IPS-18a (cell line): Measurements from ENCODE around the gene RASGRF2.

Source experiments
- H3K27ac ChIP-seq: one replicate; pipeline ENCODE4 v1.5.1; 2013; ENCODE audit warnings: low read length
- H3K27me3 ChIP-seq: one replicate; pipeline ENCODE4 v1.6.1; 2013; ENCODE audit warnings: mild to moderate bottlenecking, low read length; ENCODE audit not compliant: control insufficient read depth, insufficient read depth
- H3K36me3 ChIP-seq: one replicate; pipeline ENCODE4 v1.6.1; 2013; ENCODE audit warnings: low read depth, low read length; ENCODE audit not compliant: control insufficient read depth
- H3K4me1 ChIP-seq: one replicate; pipeline ENCODE4 v1.6.1; 2013; ENCODE audit warnings: low read depth, low read length; ENCODE audit not compliant: control insufficient read depth
- H3K4me3 ChIP-seq: one replicate; pipeline ENCODE4 v1.5.1; 2013; ENCODE audit warnings: low read length
- H3K9ac ChIP-seq: one replicate; pipeline ENCODE4 v1.6.1; 2013; ENCODE audit warnings: mild to moderate bottlenecking, low read length, moderate library complexity
- H3K9me3 ChIP-seq: one replicate; pipeline ENCODE4 v1.6.1; 2013; ENCODE audit warnings: low read depth, low read length; ENCODE audit not compliant: control insufficient read depth

RASGRF2 gene

GRCh38 chr5:80989883-80990282, 29.7 kb downstream of the RASGRF2 start:
- Histone ChIP-seq H3K27me3 (no peaks in the 10 kb centered on the region), H3K4me1 (peaks cover 12% of the 10 kb centered on the region), H3K27ac (no peak overlapping the region), H3K9me3 (no peaks in the 10 kb centered on the region), H3K4me3 (no peak overlapping the region), H3K9ac (no peak overlapping the region), H3K36me3 (no peaks in the 10 kb centered on the region)

DNA sequence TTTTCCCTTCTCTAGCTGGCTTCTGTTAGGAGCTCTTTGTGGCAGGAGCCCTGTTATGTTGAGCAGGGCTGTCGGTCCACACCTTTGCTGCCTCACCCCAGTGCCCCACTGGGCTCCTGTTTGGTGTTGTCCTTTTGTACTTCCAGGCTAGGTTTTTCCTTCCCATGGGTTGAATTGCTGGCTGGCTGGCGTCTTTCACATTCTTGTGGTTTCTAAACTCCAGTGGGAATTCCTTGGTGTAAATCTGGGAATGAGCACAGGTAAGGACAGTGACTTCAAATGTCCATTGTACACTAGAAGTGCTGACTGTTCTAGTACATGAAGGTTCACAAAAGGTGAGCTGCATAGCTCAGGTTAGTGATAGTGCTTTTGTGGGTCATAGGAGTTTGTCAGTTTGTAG, 30.4 kb downstream of the RASGRF2 start:
- Histone ChIP-seq H3K4me3 (no peak overlapping the region), H3K27ac (no peak overlapping the region), H3K9ac (no peak overlapping the region), H3K4me1 (peaks cover 12% of the 10 kb centered on the region), H3K36me3 (no peaks in the 10 kb centered on the region), H3K27me3 (no peaks in the 10 kb centered on the region), H3K9me3 (no peaks in the 10 kb centered on the region)

DNA sequence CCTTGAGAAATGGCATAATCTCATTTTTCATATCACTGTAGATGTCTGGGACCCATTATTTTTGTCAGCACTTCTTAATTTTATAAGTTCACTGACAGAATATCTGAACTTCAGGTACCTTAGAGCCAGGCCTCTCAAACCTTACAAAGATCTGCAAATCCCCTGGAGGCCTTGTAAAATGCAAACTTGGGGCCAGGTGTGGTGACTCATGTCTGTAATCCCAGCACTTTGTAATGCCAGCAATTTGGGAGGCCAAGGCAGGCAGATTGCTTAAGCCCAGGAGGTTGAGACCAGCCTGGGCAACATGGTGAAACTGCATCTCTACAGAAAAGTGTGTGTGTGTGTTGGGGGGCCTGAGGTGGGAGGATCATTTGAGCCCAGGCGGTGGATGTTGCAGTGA, 30.8 kb downstream of the RASGRF2 start:
- Histone ChIP-seq H3K4me1 (peaks cover 12% of the 10 kb centered on the region), H3K36me3 (no peaks in the 10 kb centered on the region)

DNA sequence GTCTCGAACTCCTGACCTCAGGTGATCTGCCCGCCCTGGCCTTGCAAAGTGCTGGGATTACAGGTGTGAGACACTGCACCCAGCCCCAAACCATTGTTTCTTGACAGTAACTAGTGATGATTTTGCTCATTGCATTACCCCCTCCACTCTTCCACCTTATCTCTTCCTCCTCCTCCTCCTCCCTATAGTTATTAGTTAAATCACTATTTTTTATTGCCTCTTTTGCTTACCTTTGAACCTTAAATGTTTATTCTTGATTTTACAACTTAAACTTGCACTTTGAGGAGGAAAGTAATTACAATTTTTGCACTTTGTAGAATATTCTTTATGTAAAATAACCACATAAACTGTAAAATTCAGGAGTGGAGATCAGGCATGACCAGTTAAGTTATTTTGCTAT, 35.7 kb downstream of the RASGRF2 start:
- Histone ChIP-seq H3K27me3 (no peaks in the 10 kb centered on the region), H3K4me3 (no peak overlapping the region), H3K4me1 (peaks cover 4% of the 10 kb centered on the region), H3K36me3 (no peaks in the 10 kb centered on the region), H3K27ac (no peak overlapping the region), H3K9me3 (no peaks in the 10 kb centered on the region), H3K9ac (no peak overlapping the region)

More for the DNA sequence above, 30.8 kb downstream of the RASGRF2 start:
- Histone ChIP-seq H3K27me3 (no peaks in the 10 kb centered on the region), H3K9ac (no peak overlapping the region), H3K9me3 (no peaks in the 10 kb centered on the region), H3K27ac (no peak overlapping the region), H3K4me3 (no peak overlapping the region)

DNA sequence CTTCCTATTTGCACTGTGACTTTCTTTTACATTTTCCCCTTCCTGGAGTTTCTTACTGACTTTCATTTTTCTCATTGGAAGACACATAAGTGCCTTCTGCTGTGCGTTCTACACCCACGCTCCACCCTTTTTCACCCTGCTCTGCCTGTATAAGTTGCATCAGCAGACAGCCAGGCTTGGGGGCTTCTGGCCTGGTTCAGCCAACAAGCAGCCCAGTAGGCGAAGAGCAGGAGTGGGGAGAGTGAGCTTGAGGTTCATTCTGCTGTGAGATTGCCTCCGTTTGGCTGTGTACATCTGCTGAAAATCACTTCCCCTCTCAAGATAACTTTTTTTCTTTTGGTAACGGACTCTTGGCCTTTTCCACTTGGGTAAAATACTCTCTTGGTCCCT, 38.4 kb downstream of the RASGRF2 start:
- Histone ChIP-seq H3K27me3 (no peaks in the 10 kb centered on the region), H3K36me3 (no peaks in the 10 kb centered on the region), H3K9ac (no peak overlapping the region), H3K9me3 (no peaks in the 10 kb centered on the region), H3K4me3 (no peak overlapping the region), H3K27ac (no peak overlapping the region), H3K4me1 (no peaks in the 10 kb centered on the region)

- no peaks in the 10 kb centered on the region for H3K27me3 ChIP-seq
- H3K9me3 ChIP-seq: no peaks in the 10 kb centered on the region
- H3K27ac ChIP-seq: no peak overlapping the region
- H3K36me3 ChIP-seq: no peaks in the 10 kb centered on the region
- no peak overlapping the region for H3K9ac ChIP-seq
- no peaks in the 10 kb centered on the region for H3K4me1 ChIP-seq
- H3K4me3 ChIP-seq: no peak overlapping the region
These were observed 43.7 kb downstream of the RASGRF2 start for GRCh38 chr5:81003811-81004386.

- Histone ChIP-seq H3K27ac (no peak overlapping the region), H3K27me3 (no peaks in the 10 kb centered on the region), H3K4me1 (no peaks in the 10 kb centered on the region), H3K36me3 (no peaks in the 10 kb centered on the region), H3K4me3 (no peak overlapping the region), H3K9ac (no peak overlapping the region), H3K9me3 (no peaks in the 10 kb centered on the region)
These were observed 45.5 kb downstream of the RASGRF2 start for GRCh38 chr5:81005708-81006107.

- H3K4me3 ChIP-seq: no peak overlapping the region
- no peaks in the 10 kb centered on the region for H3K27me3 ChIP-seq
- H3K9ac ChIP-seq: no peak overlapping the region
- H3K9me3 ChIP-seq: no peaks in the 10 kb centered on the region
- no peak overlapping the region for H3K27ac ChIP-seq
- no peaks in the 10 kb centered on the region for H3K4me1 ChIP-seq
- H3K36me3 ChIP-seq: no peaks in the 10 kb centered on the region
These were observed 46.1 kb downstream of the RASGRF2 start for GRCh38 chr5:81006231-81006630.

DNA sequence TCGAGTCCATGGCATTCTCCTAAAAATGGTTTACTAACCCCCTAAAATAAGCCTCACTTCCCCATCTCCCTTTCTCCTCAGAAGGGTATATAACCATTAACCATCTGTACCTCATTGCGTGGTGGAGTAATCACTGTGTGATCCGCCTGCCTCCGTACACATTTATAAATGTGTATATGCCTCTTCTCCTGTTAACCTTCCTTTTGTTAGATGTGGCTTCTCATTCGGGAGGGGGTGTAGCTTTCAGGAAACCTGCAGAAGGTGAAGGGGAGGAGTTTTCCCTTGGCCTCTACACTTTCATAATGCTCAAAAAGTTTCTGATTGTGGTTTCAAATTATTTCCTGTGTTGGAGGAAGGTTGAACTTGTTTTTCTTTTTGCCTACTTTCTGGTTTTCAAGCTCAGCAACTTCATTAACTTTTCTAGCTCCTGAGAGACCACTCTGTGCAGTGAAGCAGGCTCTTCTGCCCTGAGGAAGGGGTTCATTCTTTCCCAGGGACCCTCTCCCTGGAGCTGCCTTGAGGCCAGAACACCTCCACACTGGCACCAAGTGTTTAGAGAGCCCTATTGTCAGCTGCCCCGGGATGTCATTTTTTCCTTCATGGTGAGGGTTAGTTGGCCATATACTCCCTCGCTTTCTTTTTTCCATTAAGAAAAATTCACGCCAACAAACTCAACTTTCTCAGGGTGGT, 46.9 kb downstream of the RASGRF2 start:
- H3K27ac ChIP-seq: no peak overlapping the region
- no peaks in the 10 kb centered on the region for H3K36me3 ChIP-seq
- no peaks in the 10 kb centered on the region for H3K4me1 ChIP-seq
- no peak overlapping the region for H3K9ac ChIP-seq
- no peak overlapping the region for H3K4me3 ChIP-seq
- no peaks in the 10 kb centered on the region for H3K27me3 ChIP-seq
- H3K9me3 ChIP-seq: no peaks in the 10 kb centered on the region

DNA sequence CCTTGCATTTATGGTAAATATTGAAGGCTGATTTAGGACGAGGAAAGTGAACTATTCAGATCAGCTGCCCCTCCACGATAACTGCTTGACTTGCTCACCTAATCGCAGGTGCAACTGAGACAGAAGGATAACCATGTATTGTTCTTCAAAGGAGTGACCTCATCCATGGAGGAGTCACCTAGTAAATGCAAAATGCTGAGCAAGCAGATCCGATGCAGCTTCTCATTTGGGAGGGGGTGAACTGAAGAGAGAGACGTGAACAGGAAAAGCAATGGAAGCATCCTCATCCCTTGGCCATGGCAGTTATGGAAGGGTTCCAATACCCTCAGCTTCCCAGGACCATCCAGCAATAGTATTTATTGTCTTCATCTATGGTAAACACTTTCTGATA, 47.5 kb downstream of the RASGRF2 start:
- Histone ChIP-seq H3K4me1 (no peaks in the 10 kb centered on the region), H3K27ac (no peak overlapping the region), H3K9ac (no peak overlapping the region), H3K4me3 (no peak overlapping the region), H3K27me3 (no peaks in the 10 kb centered on the region), H3K36me3 (no peaks in the 10 kb centered on the region), H3K9me3 (no peaks in the 10 kb centered on the region)

DNA sequence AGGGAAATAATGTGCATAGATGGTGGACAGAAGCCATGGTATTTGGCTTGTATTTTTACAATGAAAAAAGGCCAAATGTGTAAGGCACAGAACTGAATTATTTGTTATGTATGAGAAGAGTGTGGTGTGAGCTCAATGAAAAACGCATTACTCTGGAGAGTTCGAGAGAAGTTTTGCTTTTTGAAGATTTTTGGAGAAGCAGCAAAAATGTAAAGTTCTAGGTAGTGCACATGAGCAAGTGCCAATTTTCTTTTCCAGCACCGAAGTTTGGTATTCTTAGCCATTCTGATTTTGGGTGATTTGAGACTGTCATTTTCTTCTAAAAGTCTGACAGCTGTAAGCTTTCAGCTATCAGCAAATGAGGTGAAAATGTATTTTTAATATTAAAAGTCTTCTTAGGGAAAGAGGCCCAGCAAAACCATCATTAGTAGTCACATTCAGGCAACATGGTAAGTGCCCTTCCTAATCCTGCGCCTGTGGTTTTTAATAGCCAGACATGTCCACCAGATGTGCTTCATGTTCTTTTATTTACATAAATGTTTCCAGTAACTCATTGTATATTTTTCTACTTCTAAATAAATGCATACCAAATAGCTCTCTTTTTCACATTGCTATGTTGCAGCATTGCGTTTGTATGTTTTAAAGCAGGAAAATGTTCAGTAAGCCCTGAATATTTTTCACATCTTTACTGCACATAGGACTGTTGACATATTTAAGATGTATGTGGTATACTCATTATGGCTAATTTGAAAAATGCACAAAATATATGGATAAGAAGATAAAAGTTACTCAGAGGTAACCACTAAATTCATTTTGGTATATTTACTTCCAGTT, 50.4 kb downstream of the RASGRF2 start:
- no peak overlapping the region for H3K4me3 ChIP-seq
- no peaks in the 10 kb centered on the region for H3K4me1 ChIP-seq
- H3K9ac ChIP-seq: no peak overlapping the region
- no peaks in the 10 kb centered on the region for H3K36me3 ChIP-seq
- no peak overlapping the region for H3K27ac ChIP-seq
- no peaks in the 10 kb centered on the region for H3K27me3 ChIP-seq
- no peaks in the 10 kb centered on the region for H3K9me3 ChIP-seq
